PFSK-1 (cell line): ENCODE measurements around the gene C4orf54.

Experiments used
- FOXP2 ChIP-seq: optimal IDR thresholded peaks from 2 replicates; pipeline ENCODE3; 2011; ENCODE audit warnings: borderline replicate concordance, control low read depth, inconsistent platforms; ENCODE audit not compliant: insufficient read depth; ENCODE audit errors: extremely low read length, extremely low read depth
- POLR2AphosphoS5 ChIP-seq: IDR thresholded peaks from 2 replicates; pipeline ENCODE4 v1.6.1; 2012; ENCODE audit warnings: low read depth, mild to moderate bottlenecking, control low read depth, low read length, moderate library complexity
- SIN3A ChIP-seq: IDR thresholded peaks from 2 replicates; pipeline ENCODE4 v1.6.1; 2012; ENCODE audit warnings: mild to moderate bottlenecking, low read length, moderate library complexity, borderline replicate concordance; ENCODE audit not compliant: insufficient read depth
- TAF1 ChIP-seq: IDR thresholded peaks from 2 replicates; pipeline ENCODE4 v1.6.1; 2012; ENCODE audit warnings: low read length, control low read depth, borderline replicate concordance; ENCODE audit not compliant: insufficient read depth
- TF ChIP-seq, protein P1 (sequence below), 2 experiments: IDR thresholded peaks; 2 replicates each; pipeline versions ENCODE4 v1.6.1 to v1.8.0; 2011 to 2012; ENCODE audit warnings: low read depth in 2 of 2, low read length in 2 of 2, control low read depth in 1 of 2, inconsistent platforms in 1 of 2, mild to moderate bottlenecking in 1 of 2, moderate library complexity in 1 of 2; ENCODE audit not compliant: insufficient read depth in 1 of 2

C4orf54 gene

DNA sequence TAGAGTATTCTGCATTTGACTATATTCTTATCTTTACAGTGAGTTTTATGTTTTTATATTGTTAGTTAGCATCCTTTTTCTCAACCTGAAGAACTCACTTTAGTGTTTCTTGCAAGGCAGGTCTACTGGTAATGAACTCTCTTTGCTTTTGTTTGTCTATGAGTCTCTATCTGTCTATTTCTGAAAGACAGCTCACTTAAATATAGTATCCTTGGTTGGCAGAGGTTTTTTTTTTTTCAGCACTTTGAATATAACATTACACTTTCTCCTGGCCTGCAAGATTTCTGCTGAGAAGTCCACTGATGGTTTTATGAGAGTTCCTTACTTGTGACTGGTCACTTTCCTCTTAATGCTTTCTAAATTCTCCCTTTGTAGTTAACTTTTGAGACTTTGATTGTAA is 32.8 kb upstream of the C4orf54 start:
- no peak for TF ChIP-seq FOXP2
- TF ChIP-seq POLR2AphosphoS5: no peak
- TF ChIP-seq TAF1: no peak
- TF ChIP-seq SIN3A: no peak
- TF ChIP-seq, protein P1, sequence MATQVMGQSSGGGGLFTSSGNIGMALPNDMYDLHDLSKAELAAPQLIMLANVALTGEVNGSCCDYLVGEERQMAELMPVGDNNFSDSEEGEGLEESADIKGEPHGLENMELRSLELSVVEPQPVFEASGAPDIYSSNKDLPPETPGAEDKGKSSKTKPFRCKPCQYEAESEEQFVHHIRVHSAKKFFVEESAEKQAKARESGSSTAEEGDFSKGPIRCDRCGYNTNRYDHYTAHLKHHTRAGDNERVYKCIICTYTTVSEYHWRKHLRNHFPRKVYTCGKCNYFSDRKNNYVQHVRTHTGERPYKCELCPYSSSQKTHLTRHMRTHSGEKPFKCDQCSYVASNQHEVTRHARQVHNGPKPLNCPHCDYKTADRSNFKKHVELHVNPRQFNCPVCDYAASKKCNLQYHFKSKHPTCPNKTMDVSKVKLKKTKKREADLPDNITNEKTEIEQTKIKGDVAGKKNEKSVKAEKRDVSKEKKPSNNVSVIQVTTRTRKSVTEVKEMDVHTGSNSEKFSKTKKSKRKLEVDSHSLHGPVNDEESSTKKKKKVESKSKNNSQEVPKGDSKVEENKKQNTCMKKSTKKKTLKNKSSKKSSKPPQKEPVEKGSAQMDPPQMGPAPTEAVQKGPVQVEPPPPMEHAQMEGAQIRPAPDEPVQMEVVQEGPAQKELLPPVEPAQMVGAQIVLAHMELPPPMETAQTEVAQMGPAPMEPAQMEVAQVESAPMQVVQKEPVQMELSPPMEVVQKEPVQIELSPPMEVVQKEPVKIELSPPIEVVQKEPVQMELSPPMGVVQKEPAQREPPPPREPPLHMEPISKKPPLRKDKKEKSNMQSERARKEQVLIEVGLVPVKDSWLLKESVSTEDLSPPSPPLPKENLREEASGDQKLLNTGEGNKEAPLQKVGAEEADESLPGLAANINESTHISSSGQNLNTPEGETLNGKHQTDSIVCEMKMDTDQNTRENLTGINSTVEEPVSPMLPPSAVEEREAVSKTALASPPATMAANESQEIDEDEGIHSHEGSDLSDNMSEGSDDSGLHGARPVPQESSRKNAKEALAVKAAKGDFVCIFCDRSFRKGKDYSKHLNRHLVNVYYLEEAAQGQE (IDR thresholded peaks at IDR 0.05; ENCODE audit: insufficient read depth in 1 of 2, low read depth in 2 of 2, low read length in 2 of 2): no peak

DNA sequence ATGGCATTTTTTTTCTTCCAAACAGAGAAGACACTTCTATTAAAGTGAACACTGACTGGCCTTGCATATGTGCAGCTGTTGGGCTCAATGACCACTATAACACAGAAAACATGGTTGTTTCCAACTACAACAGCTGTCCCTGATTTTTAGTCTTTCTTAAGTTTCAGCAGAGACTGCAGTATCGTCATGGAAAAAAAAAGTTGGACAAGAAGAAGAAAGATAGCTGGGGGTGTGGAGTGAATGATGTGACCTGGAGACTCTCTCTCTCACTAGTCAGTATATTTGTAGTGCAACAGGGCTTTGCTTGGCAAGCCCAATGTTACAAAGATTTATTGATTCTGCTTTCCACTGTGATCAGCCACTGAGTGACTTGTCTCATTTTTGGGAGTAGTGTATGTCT is 29.5 kb upstream of the C4orf54 start:
- TF ChIP-seq FOXP2: no peak
- TF ChIP-seq, protein P1 (IDR thresholded peaks at IDR 0.05; ENCODE audit: insufficient read depth in 1 of 2, low read depth in 2 of 2, low read length in 2 of 2): no peak
- TF ChIP-seq SIN3A: no peak
- TF ChIP-seq POLR2AphosphoS5: no peak
- TF ChIP-seq TAF1: no peak

DNA sequence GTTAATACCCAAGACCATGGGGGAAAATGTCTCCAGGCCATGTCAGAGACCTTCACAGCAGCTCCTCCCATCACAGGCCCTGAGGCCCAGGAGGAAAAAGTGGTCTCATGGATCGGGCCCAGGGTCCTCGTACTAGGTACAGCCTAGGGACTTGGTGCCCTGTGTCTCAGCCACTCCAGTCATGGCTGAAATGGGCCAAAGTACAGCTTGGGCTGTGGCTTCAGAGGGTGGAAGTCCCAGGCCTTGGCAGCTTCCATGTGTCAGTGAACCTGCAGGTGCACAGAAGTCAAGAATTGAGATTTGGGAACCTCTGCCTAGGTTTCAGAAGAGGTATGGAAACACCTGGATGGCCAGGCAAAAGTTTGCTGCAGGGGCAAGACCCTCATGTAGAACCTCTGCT is 27.6 kb upstream of the C4orf54 start:
- TF ChIP-seq POLR2AphosphoS5 (no peak), SIN3A (no peak), TAF1 (no peak), FOXP2 (no peak)
- TF ChIP-seq, protein P1 (IDR thresholded peaks at IDR 0.05; ENCODE audit: insufficient read depth in 1 of 2, low read depth in 2 of 2, low read length in 2 of 2): no peak

DNA sequence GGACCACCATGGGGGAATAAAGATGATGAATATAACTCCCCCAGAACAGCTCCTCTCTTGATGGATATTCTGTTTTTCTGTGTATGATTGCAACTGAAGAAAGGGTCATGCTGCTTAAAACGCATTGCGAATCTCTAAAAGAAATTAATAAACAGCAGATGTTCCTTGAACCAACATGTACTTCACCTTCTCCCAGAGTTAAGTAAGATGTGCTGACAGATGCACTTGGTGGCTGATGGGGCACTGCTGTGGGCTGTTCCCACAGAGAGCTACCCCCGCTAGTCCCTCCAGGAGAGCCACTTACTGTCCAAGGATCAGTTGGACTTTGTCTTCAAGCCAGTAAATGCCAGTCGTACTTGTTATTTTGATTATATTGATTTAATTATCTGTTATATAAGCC is 26.3 kb upstream of the C4orf54 start:
- TF ChIP-seq, protein P1 (IDR thresholded peaks at IDR 0.05; ENCODE audit: insufficient read depth in 1 of 2, low read depth in 2 of 2, low read length in 2 of 2): no peak
- TF ChIP-seq POLR2AphosphoS5: no peak
- TF ChIP-seq FOXP2: no peak
- TF ChIP-seq TAF1: no peak
- TF ChIP-seq SIN3A: no peak

DNA sequence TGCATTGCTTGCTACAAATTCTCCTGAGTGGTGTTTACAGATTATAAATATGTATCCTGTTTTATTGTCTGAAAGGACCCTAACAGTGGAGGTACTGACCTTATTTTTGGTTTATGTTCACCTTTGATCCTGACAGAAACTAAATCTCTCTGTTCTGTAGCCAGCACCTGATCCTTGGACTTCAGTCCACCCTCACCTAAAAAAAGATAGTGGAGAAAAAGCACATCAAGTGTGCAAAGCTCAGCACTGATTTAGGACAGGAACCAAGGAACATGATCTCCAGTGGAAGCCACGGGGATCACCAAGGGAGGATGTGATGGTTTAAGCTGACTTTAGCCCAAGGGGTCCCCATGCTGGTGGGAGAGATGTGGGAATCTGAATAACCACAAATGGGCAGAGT is 22.3 kb upstream of the C4orf54 start:
- TF ChIP-seq TAF1: no peak
- TF ChIP-seq FOXP2: no peak
- no peak for TF ChIP-seq POLR2AphosphoS5
- TF ChIP-seq SIN3A: no peak
- TF ChIP-seq, protein P1 (IDR thresholded peaks at IDR 0.05; ENCODE audit: insufficient read depth in 1 of 2, low read depth in 2 of 2, low read length in 2 of 2): no peak
